ENCODE measurements around the gene KLF7.

The KLF7 gene

DNA sequence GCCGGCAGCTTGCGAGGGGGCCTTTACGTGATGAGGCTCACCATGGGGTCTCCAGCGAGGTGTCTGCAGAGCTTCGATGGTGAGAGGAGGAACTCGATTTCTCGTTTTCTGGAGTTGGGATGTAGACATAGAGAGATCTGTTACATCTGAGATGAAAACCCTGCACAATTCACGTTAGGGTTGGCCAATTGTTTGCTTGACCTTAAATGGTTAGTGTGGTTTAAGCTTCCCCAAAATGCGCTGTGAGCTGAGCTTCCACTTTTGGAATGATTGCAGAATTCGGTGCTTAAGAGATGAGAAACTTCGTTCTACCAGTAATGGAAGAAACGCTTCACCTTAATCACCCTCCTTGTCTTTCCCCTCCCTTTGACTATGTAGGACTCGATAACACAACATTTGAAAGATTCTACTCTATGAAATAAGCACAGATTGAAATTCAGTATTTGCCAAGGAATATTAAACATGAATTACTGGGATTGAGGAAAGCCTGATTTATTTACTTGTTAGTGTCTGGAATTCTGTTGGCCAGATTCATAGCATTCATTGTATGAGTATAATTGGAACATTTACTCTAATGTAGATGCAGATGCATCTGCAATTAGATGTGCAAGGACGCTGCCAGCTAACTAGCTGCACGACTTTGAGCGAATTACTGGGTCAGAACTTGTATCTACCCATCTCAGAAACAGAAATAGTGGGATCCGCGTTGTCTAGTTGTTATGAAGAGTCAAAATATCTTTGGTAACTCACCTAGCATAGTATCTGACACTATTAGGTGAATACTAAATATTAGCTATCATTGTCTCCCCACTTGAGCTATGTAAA lies 1.6 kb upstream of the KLF7 start:
- H3K36me3 ChIP-seq (ENCODE audit: control insufficient read depth, insufficient read depth, low read length): 0 out of 2 replicates have a peak, but pooled peaks cover 2% of the 10 kb centered on the region
- H3K27ac ChIP-seq (ENCODE audit: low read depth, low read length): peak overlapping the region; percentile 99
- H3K9me3 ChIP-seq (ENCODE audit: control insufficient read depth, insufficient read depth, low read depth, low read length): no peaks in the 10 kb centered on the region
- peak overlapping the region; percentile 74 for H3K4me3 ChIP-seq (ENCODE audit: low read depth, low read length)
- H3K9ac ChIP-seq (ENCODE audit: low read length): peak overlapping the region; percentile 100
- no peaks in the 10 kb centered on the region for H3K27me3 ChIP-seq (ENCODE audit: control insufficient read depth, insufficient read depth, low read length)
- H3K4me1 ChIP-seq (ENCODE audit: control insufficient read depth, insufficient read depth, low read length): peaks cover 36% of the 10 kb centered on the region

GRCh38 chr2:207166349-207167098 lies 776 bp upstream of the KLF7 start:
- H3K36me3 ChIP-seq (ENCODE audit: control insufficient read depth, insufficient read depth, low read length): 0 out of 2 replicates have a peak, but pooled peaks cover 3% of the 10 kb centered on the region
- H3K27me3 ChIP-seq (ENCODE audit: control insufficient read depth, insufficient read depth, low read length): no peaks in the 10 kb centered on the region
- H3K9ac ChIP-seq (ENCODE audit: low read length): peak overlapping the region; percentile 100
- peak overlapping the region; percentile 99 for H3K27ac ChIP-seq (ENCODE audit: low read depth, low read length)
- peaks cover 44% of the 10 kb centered on the region for H3K4me1 ChIP-seq (ENCODE audit: control insufficient read depth, insufficient read depth, low read length)
- no peaks in the 10 kb centered on the region for H3K9me3 ChIP-seq (ENCODE audit: control insufficient read depth, insufficient read depth, low read depth, low read length)
- peak overlapping the region; percentile 74 for H3K4me3 ChIP-seq (ENCODE audit: low read depth, low read length)

GRCh38 chr2:207166039-207166348 lies 246 bp upstream of the KLF7 start:
- H3K36me3 ChIP-seq (ENCODE audit: control insufficient read depth, insufficient read depth, low read length): 0 out of 2 replicates have a peak, but pooled peaks cover 3% of the 10 kb centered on the region
- peaks cover 49% of the 10 kb centered on the region for H3K4me1 ChIP-seq (ENCODE audit: control insufficient read depth, insufficient read depth, low read length)
- no peaks in the 10 kb centered on the region for H3K9me3 ChIP-seq (ENCODE audit: control insufficient read depth, insufficient read depth, low read depth, low read length)
- peak overlapping the region; percentile 99 for H3K27ac ChIP-seq (ENCODE audit: low read depth, low read length)
- H3K9ac ChIP-seq (ENCODE audit: low read length): peak overlapping the region; percentile 100
- no peaks in the 10 kb centered on the region for H3K27me3 ChIP-seq (ENCODE audit: control insufficient read depth, insufficient read depth, low read length)
- peak overlapping the region; percentile 86 for H3K4me3 ChIP-seq (ENCODE audit: low read depth, low read length)

- H3K27ac ChIP-seq (ENCODE audit: low read depth, low read length): peak overlapping the region; percentile 71; the same call in 1 of the 2 replicates
- peaks cover 66% of the 10 kb centered on the region for H3K4me1 ChIP-seq (ENCODE audit: control insufficient read depth, insufficient read depth, low read length)
- H3K9ac ChIP-seq (ENCODE audit: low read length): peak overlapping the region; percentile 98
- 0 out of 2 replicates have a peak, but pooled peaks cover 3% of the 10 kb centered on the region for H3K36me3 ChIP-seq (ENCODE audit: control insufficient read depth, insufficient read depth, low read length)
- no peaks in the 10 kb centered on the region for H3K9me3 ChIP-seq (ENCODE audit: control insufficient read depth, insufficient read depth, low read depth, low read length)
- peak overlapping the region; percentile 86 for H3K4me3 ChIP-seq (ENCODE audit: low read depth, low read length)
- H3K27me3 ChIP-seq (ENCODE audit: control insufficient read depth, insufficient read depth, low read length): no peaks in the 10 kb centered on the region
Observed at GRCh38 chr2:207164006-207164831, 1.5 kb downstream of the KLF7 start.

- peak overlapping the region; percentile 71; the same call in 1 of the 2 replicates for H3K27ac ChIP-seq (ENCODE audit: low read depth, low read length)
Observed at GRCh38 chr2:207163756-207164005, 2.1 kb downstream of the KLF7 start.

GRCh38 chr2:207163053-207163755 lies 2.5 kb downstream of the KLF7 start:
- Histone ChIP-seq H3K4me1 (ENCODE audit: control insufficient read depth, insufficient read depth, low read length) (peaks cover 58% of the 10 kb centered on the region), H3K36me3 (ENCODE audit: control insufficient read depth, insufficient read depth, low read length) (0 out of 2 replicates have a peak, but pooled peaks cover 3% of the 10 kb centered on the region), H3K9ac (ENCODE audit: low read length) (peak overlapping the region; percentile 98)

More at GRCh38 chr2:207163756-207164005, 2.1 kb downstream of the KLF7 start:
- H3K9me3 ChIP-seq (ENCODE audit: control insufficient read depth, insufficient read depth, low read depth, low read length): no peaks in the 10 kb centered on the region
- H3K4me1 ChIP-seq (ENCODE audit: control insufficient read depth, insufficient read depth, low read length): peaks cover 63% of the 10 kb centered on the region
- peak overlapping the region; percentile 86 for H3K4me3 ChIP-seq (ENCODE audit: low read depth, low read length)
- peak overlapping the region; percentile 98 for H3K9ac ChIP-seq (ENCODE audit: low read length)
- 0 out of 2 replicates have a peak, but pooled peaks cover 3% of the 10 kb centered on the region for H3K36me3 ChIP-seq (ENCODE audit: control insufficient read depth, insufficient read depth, low read length)
- no peaks in the 10 kb centered on the region for H3K27me3 ChIP-seq (ENCODE audit: control insufficient read depth, insufficient read depth, low read length)

DNA sequence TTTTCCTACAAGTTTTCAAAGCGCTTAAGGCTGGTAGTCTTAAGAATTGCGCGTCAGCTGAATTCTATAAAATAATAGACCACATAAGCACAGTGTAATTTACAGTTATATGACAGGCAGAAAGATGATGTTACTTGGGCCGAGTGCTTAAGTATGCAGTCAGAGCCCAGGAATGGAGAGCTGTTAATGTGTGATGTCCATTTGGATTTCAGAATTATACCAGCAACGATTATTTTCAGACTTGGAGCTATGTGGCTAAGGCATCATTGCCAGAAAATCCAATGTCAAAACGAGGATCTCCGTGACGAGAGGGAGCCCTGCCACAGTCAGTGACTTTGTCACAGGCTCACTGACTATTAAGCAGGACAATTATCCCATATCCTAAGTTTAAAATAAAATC lies 3.4 kb downstream of the KLF7 start:
- Histone ChIP-seq H3K36me3 (ENCODE audit: control insufficient read depth, insufficient read depth, low read length) (0 out of 2 replicates have a peak, but pooled peaks cover 3% of the 10 kb centered on the region), H3K9me3 (ENCODE audit: control insufficient read depth, insufficient read depth, low read depth, low read length) (no peaks in the 10 kb centered on the region), H3K27ac (ENCODE audit: low read depth, low read length) (no peak overlapping the region), H3K9ac (ENCODE audit: low read length) (no peak overlapping the region), H3K4me3 (ENCODE audit: low read depth, low read length) (peak overlapping the region; percentile 86; the same call in 1 of the 2 replicates), H3K27me3 (ENCODE audit: control insufficient read depth, insufficient read depth, low read length) (no peaks in the 10 kb centered on the region), H3K4me1 (ENCODE audit: control insufficient read depth, insufficient read depth, low read length) (peaks cover 53% of the 10 kb centered on the region)

More at GRCh38 chr2:207163053-207163755, 2.5 kb downstream of the KLF7 start:
- H3K9me3 ChIP-seq (ENCODE audit: control insufficient read depth, insufficient read depth, low read depth, low read length): no peaks in the 10 kb centered on the region
- peak overlapping the region; percentile 86 for H3K4me3 ChIP-seq (ENCODE audit: low read depth, low read length)
- peak overlapping the region; percentile 71; the same call in 1 of the 2 replicates for H3K27ac ChIP-seq (ENCODE audit: low read depth, low read length)
- no peaks in the 10 kb centered on the region for H3K27me3 ChIP-seq (ENCODE audit: control insufficient read depth, insufficient read depth, low read length)

GRCh38 chr2:207161247-207162123 lies 4.3 kb downstream of the KLF7 start:
- Histone ChIP-seq H3K9ac (ENCODE audit: low read length) (no peak overlapping the region), H3K4me1 (ENCODE audit: control insufficient read depth, insufficient read depth, low read length) (peaks cover 57% of the 10 kb centered on the region), H3K9me3 (ENCODE audit: control insufficient read depth, insufficient read depth, low read depth, low read length) (no peaks in the 10 kb centered on the region), H3K4me3 (ENCODE audit: low read depth, low read length) (peak overlapping the region; percentile 16; the same call in 1 of the 2 replicates), H3K27me3 (ENCODE audit: control insufficient read depth, insufficient read depth, low read length) (no peaks in the 10 kb centered on the region), H3K36me3 (ENCODE audit: control insufficient read depth, insufficient read depth, low read length) (0 out of 2 replicates have a peak, but pooled peaks cover 3% of the 10 kb centered on the region), H3K27ac (ENCODE audit: low read depth, low read length) (no peak overlapping the region)

DNA sequence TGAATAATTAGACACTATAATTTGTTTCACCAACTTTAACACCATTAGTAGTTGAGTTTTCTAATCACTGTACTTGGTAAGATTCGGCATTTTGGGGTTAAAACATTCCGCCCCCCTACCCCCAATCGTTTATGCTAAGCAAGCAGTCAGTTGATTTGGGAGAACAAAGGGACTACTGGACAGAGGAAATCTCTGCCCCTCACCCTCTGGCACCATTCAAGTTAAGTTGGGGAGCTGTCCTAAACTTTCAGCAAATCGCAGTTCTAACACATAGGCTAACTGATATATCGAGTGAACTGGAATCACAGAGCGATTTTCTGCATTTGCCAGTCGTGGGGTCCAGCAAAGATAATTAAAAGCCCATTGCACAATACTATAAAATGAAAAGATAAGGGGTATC lies 5.6 kb downstream of the KLF7 start:
- H3K9me3 ChIP-seq (ENCODE audit: control insufficient read depth, insufficient read depth, low read depth, low read length): no peaks in the 10 kb centered on the region
- H3K27ac ChIP-seq (ENCODE audit: low read depth, low read length): no peak overlapping the region
- H3K36me3 ChIP-seq (ENCODE audit: control insufficient read depth, insufficient read depth, low read length): 0 out of 2 replicates have a peak, but pooled peaks cover 3% of the 10 kb centered on the region
- H3K27me3 ChIP-seq (ENCODE audit: control insufficient read depth, insufficient read depth, low read length): no peaks in the 10 kb centered on the region
- peaks cover 70% of the 10 kb centered on the region for H3K4me1 ChIP-seq (ENCODE audit: control insufficient read depth, insufficient read depth, low read length)
- H3K9ac ChIP-seq (ENCODE audit: low read length): no peak overlapping the region
- no peak overlapping the region for H3K4me3 ChIP-seq (ENCODE audit: low read depth, low read length)
